Osteocyte (in vitro differentiated cells): ENCODE measurements around the gene TTYH2. TPM values are rescaled to one million over a fixed set of nuclear protein-coding genes. Genes with fewer than 3 reads are reported as not detected.

Experiments used
- DNase-seq: peaks from one replicate; pipeline ENCODE4 v3.0.0; 2021; ENCODE audit warnings: mixed read lengths; ENCODE audit not compliant: unreplicated experiment; ENCODE audit errors: extremely low spot score
- H3K27ac Mint-ChIP-seq: one replicate; pipeline ENCODE4 v1.8.0; 2021; ENCODE audit warnings: mild to moderate bottlenecking, mixed read lengths; ENCODE audit not compliant: unreplicated experiment
- H3K27me3 Mint-ChIP-seq: one replicate; pipeline ENCODE4 v1.8.0; 2021; ENCODE audit warnings: mixed read lengths; ENCODE audit not compliant: unreplicated experiment
- H3K36me3 Mint-ChIP-seq: one replicate; pipeline ENCODE4 v1.8.0; 2021; ENCODE audit warnings: mixed read lengths; ENCODE audit not compliant: unreplicated experiment
- H3K4me1 Mint-ChIP-seq: one replicate; pipeline ENCODE4 v1.8.0; 2021; ENCODE audit warnings: mixed read lengths; ENCODE audit not compliant: unreplicated experiment
- H3K4me3 Mint-ChIP-seq: one replicate; pipeline ENCODE4 v1.8.0; 2021; ENCODE audit warnings: mild to moderate bottlenecking, moderate library complexity, mixed read lengths; ENCODE audit not compliant: unreplicated experiment
- H3K9me3 Mint-ChIP-seq: one replicate; pipeline ENCODE4 v1.8.0; 2021; ENCODE audit warnings: mixed read lengths; ENCODE audit not compliant: unreplicated experiment
- CTCF ChIP-seq: fragments of 200-600 bp; sonication (generic); IDR thresholded peaks from 2 replicates; pipeline ENCODE4 v1.5.0; 2021; ENCODE audit warnings: antibody characterized with exemption, mild to moderate bottlenecking, moderate library complexity
- total RNA-seq: library from RNA; stranded (reverse); gene quantifications from 2 replicates; pipeline ENCODE4 v1.2.1, GENCODE V29; 2021

The TTYH2 gene
- total RNA-seq, 1 donor from 2014 or later = 1.8 TPM

- no peak overlapping the region for H3K27ac Mint-ChIP-seq
- H3K4me1 Mint-ChIP-seq = peaks cover 1% of the 10 kb centered on the region
- no peaks in the 10 kb centered on the region for H3K9me3 Mint-ChIP-seq
- no peaks in the 10 kb centered on the region for H3K36me3 Mint-ChIP-seq
- DNase-seq = no peak
- no peak overlapping the region for H3K4me3 Mint-ChIP-seq
- H3K27me3 Mint-ChIP-seq = peaks cover 23% of the 10 kb centered on the region
- no peak for TF ChIP-seq CTCF
Measured at GRCh38 chr17:74295625-74296547, 82.5 kb downstream of the TTYH2 start.

- Mint-ChIP-seq H3K27me3 (peaks cover 23% of the 10 kb centered on the region), H3K27ac (no peak overlapping the region), H3K4me1 (peaks cover 1% of the 10 kb centered on the region), H3K9me3 (no peaks in the 10 kb centered on the region), H3K4me3 (no peak overlapping the region), H3K36me3 (no peaks in the 10 kb centered on the region)
- DNase-seq = no peak
- TF ChIP-seq CTCF = peak; percentile 63
Measured at GRCh38 chr17:74296548-74296936, 83.2 kb downstream of the TTYH2 start.

- no peak overlapping the region for H3K4me3 Mint-ChIP-seq
- no peak for TF ChIP-seq CTCF
- H3K27ac Mint-ChIP-seq = no peak overlapping the region
- H3K9me3 Mint-ChIP-seq = no peaks in the 10 kb centered on the region
- no peaks in the 10 kb centered on the region for H3K36me3 Mint-ChIP-seq
- peaks cover 1% of the 10 kb centered on the region for H3K4me1 Mint-ChIP-seq
- H3K27me3 Mint-ChIP-seq = peaks cover 25% of the 10 kb centered on the region
- DNase-seq = no peak
Measured at GRCh38 chr17:74297941-74298340, 84.6 kb downstream of the TTYH2 start.

- no peak for DNase-seq
- no peaks in the 10 kb centered on the region for H3K36me3 Mint-ChIP-seq
- no peak for TF ChIP-seq CTCF
- H3K27ac Mint-ChIP-seq = no peak overlapping the region
- no peaks in the 10 kb centered on the region for H3K9me3 Mint-ChIP-seq
- peaks cover 1% of the 10 kb centered on the region for H3K4me1 Mint-ChIP-seq
- peaks cover 25% of the 10 kb centered on the region for H3K27me3 Mint-ChIP-seq
- H3K4me3 Mint-ChIP-seq = no peak overlapping the region
Measured at GRCh38 chr17:74298778-74299177, 85.4 kb downstream of the TTYH2 start.

GRCh38 chr17:74299226-74300009 is 86.0 kb downstream of the TTYH2 start:
- no peak overlapping the region for H3K27ac Mint-ChIP-seq
- H3K4me3 Mint-ChIP-seq = no peak overlapping the region

More at GRCh38 chr17:74299226-74300009, 86.0 kb downstream of the TTYH2 start:
- no peak for TF ChIP-seq CTCF
- DNase-seq = no peak
- H3K27me3 Mint-ChIP-seq = peaks cover 25% of the 10 kb centered on the region
- H3K36me3 Mint-ChIP-seq = no peaks in the 10 kb centered on the region
- H3K9me3 Mint-ChIP-seq = no peaks in the 10 kb centered on the region
- H3K4me1 Mint-ChIP-seq = peaks cover 1% of the 10 kb centered on the region
